K562 (cell line): ENCODE data around the gene SLC9A1. TPM values are rescaled to one million over a fixed set of nuclear protein-coding genes. Genes with fewer than 3 reads are reported as not detected.

Source experiments
- ARID3B ChIP-seq: fragments of 250-450 bp; sonication (Bioruptor Pico); IDR thresholded peaks from 2 replicates; pipeline ENCODE4 v1.4.0; 2020; ENCODE audit warnings: borderline replicate concordance
- CBX1 ChIP-seq: sonication (generic); IDR thresholded peaks from 2 replicates; pipeline ENCODE4 v1.6.1; 2016; ENCODE audit warnings: antibody characterized with exemption, low read depth, mild to moderate bottlenecking
- CCAR2 ChIP-seq: fragments of 200-400 bp; formaldehyde crosslinking; IDR thresholded peaks from 2 replicates; pipeline ENCODE4 v1.6.1; 2017; ENCODE audit warnings: mild to moderate bottlenecking, low read depth, low read length
- CXXC5 ChIP-seq: fragments of 250-450 bp; sonication (Bioruptor Pico); IDR thresholded peaks from 2 replicates; pipeline ENCODE4 v1.8.0; 2022; ENCODE audit warnings: inconsistent platforms, mild to moderate bottlenecking, moderate library complexity
- E4F1 ChIP-seq: fragments of 250-450 bp; sonication (Bioruptor Pico); IDR thresholded peaks from 2 replicates; pipeline ENCODE4 v1.5.0; 2021; ENCODE audit warnings: mild to moderate bottlenecking, borderline replicate concordance
- ETV1 ChIP-seq: fragments of 450-650 bp; conservative IDR thresholded peaks from 2 replicates; pipeline ENCODE4 v1.6.1; 2016; ENCODE audit warnings: missing genetic modification characterization, control low read depth, low read depth, missing compliant biosample characterization
- GABPA ChIP-seq: fragments of 200-800 bp; sonication (Bioruptor generic); conservative IDR thresholded peaks from 2 replicates; pipeline ENCODE4 v1.6.1; 2016; ENCODE audit warnings: low read depth, missing genetic modification characterization, missing compliant biosample characterization
- MCM7 ChIP-seq, 2 experiments: fragments of 450-650 bp; IDR thresholded peaks; 2 replicates each; pipeline ENCODE4 v1.6.1; 2016 to 2018
- NCOA4 ChIP-seq: fragments of 450-650 bp; IDR thresholded peaks from 2 replicates; pipeline ENCODE4 v1.6.1; 2018; ENCODE audit warnings: mild to moderate bottlenecking; ENCODE audit not compliant: partially characterized antibody
- SFPQ ChIP-seq: fragments of 200-400 bp; formaldehyde crosslinking; IDR thresholded peaks from 2 replicates; pipeline ENCODE4 v1.6.1; 2017; ENCODE audit warnings: mild to moderate bottlenecking, low read depth, low read length, moderate library complexity
- SLC30A9 ChIP-seq: fragments of 250-450 bp; sonication (Bioruptor Pico); IDR thresholded peaks from 2 replicates; pipeline ENCODE4 v1.8.0; 2022; ENCODE audit warnings: mild to moderate bottlenecking, moderate library complexity
- SMARCA4 ChIP-seq: fragments of 450-650 bp; IDR thresholded peaks from 2 replicates; pipeline ENCODE4 v1.6.1; 2016
- TFE3 ChIP-seq: fragments of 450-650 bp; formaldehyde crosslinking; IDR thresholded peaks from 2 replicates; pipeline ENCODE4 v1.4.0; 2020; ENCODE audit warnings: mild to moderate bottlenecking, mixed read lengths
- WHSC1 ChIP-seq: IDR thresholded peaks from one replicate; pipeline ENCODE4 v1.6.1; 2012; ENCODE audit warnings: low read length, control low read depth, inconsistent platforms
- ZNF133 ChIP-seq: fragments of 250-450 bp; sonication (Bioruptor Pico); IDR thresholded peaks from 2 replicates; pipeline ENCODE4 v1.4.0; 2020; ENCODE audit warnings: mild to moderate bottlenecking
- ZNF174 ChIP-seq: fragments of 250-450 bp; sonication (Bioruptor Pico); IDR thresholded peaks from 2 replicates; pipeline ENCODE4 v1.4.0; 2020; ENCODE audit warnings: mild to moderate bottlenecking
- ZNF239 ChIP-seq: fragments of 250-450 bp; sonication (Bioruptor Pico); IDR thresholded peaks from 2 replicates; pipeline ENCODE4 v1.4.0; 2020; ENCODE audit warnings: mild to moderate bottlenecking
- ZNF3 ChIP-seq: fragments of 250-450 bp; sonication (Bioruptor Pico); IDR thresholded peaks from 2 replicates; pipeline ENCODE4 v1.5.0; 2021; ENCODE audit warnings: mild to moderate bottlenecking, moderate library complexity
- ZNF398 ChIP-seq: fragments of 250-450 bp; sonication (Bioruptor Pico); IDR thresholded peaks from 2 replicates; pipeline ENCODE4 v1.8.0; 2021; ENCODE audit warnings: moderate library complexity, mild to moderate bottlenecking, inconsistent platforms
- ZNF77 ChIP-seq: fragments of 250-450 bp; sonication (Bioruptor Pico); IDR thresholded peaks from 2 replicates; pipeline ENCODE4 v1.5.0; 2020
- ZNF780A ChIP-seq: fragments of 250-450 bp; sonication (Bioruptor Pico); IDR thresholded peaks from 2 replicates; pipeline ENCODE4 v1.5.0; 2021; ENCODE audit warnings: mild to moderate bottlenecking
- polyA plus RNA-seq, 8 experiments: library from polyadenylated mRNA; depleted of rRNA in 4 of 8; stranded (reverse) in 5 of 8; unstranded in 3 of 8; fragments of >200 nt; fragmentation: Nextera tagmentation in 2 of 8; fragmentation: Illumina TruSeq in 1 of 8; extraction: Ambion mirVana in 2 of 8; extraction: Trizol in 1 of 8; gene quantifications; 2 replicates each; pipeline versions ENCODE4 v1.2.1 to v1.2.3, GENCODE V29; 2011 to 2014; ENCODE audit warnings: inconsistent platforms in 1 of 8, missing spikeins in 1 of 8
- total RNA-seq, 7 experiments: library from RNA; depleted of rRNA in 6 of 7; stranded (reverse); fragments of >200 nt in 6 of 7; fragmentation: Illumina TruSeq in 2 of 7; extraction: Trizol in 2 of 7; gene quantifications; 2 replicates each; pipeline versions ENCODE4 v1.2.1 to v1.2.3, GENCODE V29; 2011 to 2021; ENCODE audit warnings: low replicate concordance in 1 of 7

SLC9A1 gene
- total and polyA plus RNA-seq, 9 of the 15 experiments (the other 6 are each of a cell fraction or from before 2014, with no cell fraction given): 0.59 to 14.4 (median 2.0) TPM

- TF ChIP-seq ARID3B (CRISPR knock-in tag): no peak
- no peak for TF ChIP-seq E4F1 (CRISPR knock-in tag)
- no peak for TF ChIP-seq TFE3 (CRISPR knock-in tag)
- TF ChIP-seq ETV1: no peak
- peak; percentile 79 for TF ChIP-seq SMARCA4
- TF ChIP-seq SLC30A9 (CRISPR knock-in tag): no peak
- no peak for TF ChIP-seq GABPA (tag)
- no peak for TF ChIP-seq CCAR2
- no peak for TF ChIP-seq SFPQ
- no peak for TF ChIP-seq ZNF780A
- no peak for TF ChIP-seq ZNF398 (CRISPR knock-in tag)
- no peak for TF ChIP-seq MCM7 (IDR thresholded peaks at IDR 0.05)
- TF ChIP-seq CXXC5 (CRISPR knock-in tag): 0 out of 2 replicates have a peak, but pooled peaks have one; percentile 30
- TF ChIP-seq CBX1: no peak
- TF ChIP-seq NCOA4: no peak
- TF ChIP-seq ZNF3 (CRISPR knock-in tag): no peak
- TF ChIP-seq WHSC1: no peak
- no peak for TF ChIP-seq ZNF133 (CRISPR knock-in tag)
- no peak for TF ChIP-seq ZNF174 (CRISPR knock-in tag)
- TF ChIP-seq ZNF77 (CRISPR knock-in tag): no peak
- TF ChIP-seq ZNF239 (CRISPR knock-in tag): 0 out of 2 replicates have a peak, but pooled peaks have one; percentile 11
Observed at GRCh38 chr1:27145934-27146354, 9.0 kb downstream of the SLC9A1 start (continued).
